Natural killer cell (primary cell): ENCODE results near the gene FBXL7. TPM values are rescaled to one million over a fixed set of nuclear protein-coding genes. Genes with fewer than 3 reads are reported as not detected.

Experiments
- ATAC-seq, 3 donors: fragments of 150-1000 bp in 2 of 3; fragments of 200-7000 bp in 1 of 3; cut with Tn5 transposase; 1 replicate in 1 of 3; 2 replicates in 2 of 3; pipeline ENCODE4 v1.10.0; 2021; ENCODE audit warnings: mild to moderate bottlenecking in 2 of 3, moderate library complexity in 2 of 3
- DNase-seq, 2 donors: peaks; one replicate each; pipeline versions ENCODE4 v3.0.0 to v3.0.0-alpha.2; 2013 to 2021; ENCODE audit warnings: mixed read lengths in 1 of 2
- H3K27ac ChIP-seq: one replicate; pipeline ENCODE4 v1.5.1; 2013; ENCODE audit warnings: mild to moderate bottlenecking, low read length
- H3K27me3 ChIP-seq: one replicate; pipeline ENCODE4 v1.6.1; 2013; ENCODE audit warnings: low read length; ENCODE audit not compliant: control insufficient read depth, insufficient read depth
- H3K36me3 ChIP-seq: one replicate; pipeline ENCODE4 v1.6.1; 2013; ENCODE audit warnings: low read length; ENCODE audit not compliant: control insufficient read depth, insufficient read depth
- H3K4me1 ChIP-seq: one replicate; pipeline ENCODE4 v1.6.1; 2013; ENCODE audit warnings: low read length; ENCODE audit not compliant: control insufficient read depth, insufficient read depth
- H3K4me3 ChIP-seq: one replicate; pipeline ENCODE4 v1.5.1; 2013; ENCODE audit warnings: low read length
- H3K9me3 ChIP-seq: one replicate; pipeline ENCODE4 v1.6.1; 2013; ENCODE audit warnings: low read length; ENCODE audit not compliant: control insufficient read depth, insufficient read depth
- H3K27ac Mint-ChIP-seq, 2 donors: one replicate each; pipeline ENCODE4 v1.8.0; 2022; ENCODE audit warnings: mild to moderate bottlenecking in 2 of 2, mixed read lengths in 2 of 2, moderate library complexity in 1 of 2
- H3K27me3 Mint-ChIP-seq, 2 donors: one replicate each; pipeline ENCODE4 v1.8.0; 2022; ENCODE audit warnings: low read depth in 2 of 2, mixed read lengths in 2 of 2
- H3K36me3 Mint-ChIP-seq: one replicate; pipeline ENCODE4 v1.8.0; 2022; ENCODE audit warnings: mixed read lengths
- H3K4me1 Mint-ChIP-seq, 2 donors: one replicate each; pipeline ENCODE4 v1.8.0; 2022; ENCODE audit warnings: mixed read lengths in 2 of 2
- H3K4me3 Mint-ChIP-seq: one replicate; pipeline ENCODE4 v1.8.0; 2022; ENCODE audit warnings: mild to moderate bottlenecking, moderate library complexity, mixed read lengths
- H3K9me3 Mint-ChIP-seq, 2 donors: one replicate each; pipeline ENCODE4 v1.8.0; 2022; ENCODE audit warnings: mixed read lengths in 2 of 2
- CTCF ChIP-seq: fragments of 200-600 bp; IDR thresholded peaks from one replicate; pipeline ENCODE4 v1.8.0; 2022; ENCODE audit warnings: antibody characterized with exemption
- WGBS: methylation state at CpG from one replicate; pipeline ENCODE4 v1.1.7; 2013; ENCODE audit warnings: missing lambda C conversion rate; ENCODE audit not compliant: insufficient coverage; 5-methylcytosine and 5-hydroxymethylcytosine counted together
- intact Hi-C: fragments of 100-400 bp; cut with micrococcal nuclease; formaldehyde crosslinking; loops from one replicate; pipeline ENCODE4 v1.14.2; 2022
- total RNA-seq, 4 donors: library from RNA; stranded (reverse); fragments of 120-200 nt in 1 of 4; gene quantifications; one replicate each; pipeline versions ENCODE4 v1.2.3 to v1.2.4, GENCODE V29; 2013 to 2022

Gene FBXL7
- total RNA-seq, 3 donors from 2014 or later (not counting 1 experiment from before 2014, with no cell fraction given), result not detected

GRCh38 chr5:15737871-15738664 lies 238.1 kb downstream of the FBXL7 start:
- Mint-ChIP-seq H3K36me3 (peaks cover 7% of the 10 kb centered on the region), H3K4me1 (no peaks in the 10 kb centered on the region), H3K9me3 (peaks cover 23 to 24% of the 10 kb centered on the region in 2 donors), H3K4me3 (no peak overlapping the region), H3K27ac (no peak overlapping the region), H3K27me3 (no peaks in the 10 kb centered on the region)
- no peak for TF ChIP-seq CTCF
- ATAC-seq (no peak), DNase-seq (no peak)
- no peaks in the 10 kb centered on the region for H3K4me1 ChIP-seq
- H3K9me3 ChIP-seq, result no peaks in the 10 kb centered on the region
- 87% methylated on average over 5 of the region's 5 CpGs for WGBS
- no peak overlapping the region for H3K27ac ChIP-seq
- H3K36me3 ChIP-seq, result no peaks in the 10 kb centered on the region
- H3K4me3 ChIP-seq, result no peak overlapping the region
- intact Hi-C loops, result no loop called here
- no peaks in the 10 kb centered on the region for H3K27me3 ChIP-seq

- H3K4me1 Mint-ChIP-seq, result no peaks in the 10 kb centered on the region
- H3K4me3 Mint-ChIP-seq, result no peak overlapping the region
- Histone ChIP-seq H3K4me1 (no peaks in the 10 kb centered on the region), H3K36me3 (no peaks in the 10 kb centered on the region), H3K27me3 (no peaks in the 10 kb centered on the region), H3K4me3 (no peak overlapping the region), H3K27ac (no peak overlapping the region), H3K9me3 (peaks cover 6% of the 10 kb centered on the region)
- intact Hi-C loops, result no loop called here
- peaks cover 7% of the 10 kb centered on the region for H3K36me3 Mint-ChIP-seq
- peaks cover 21 to 24% of the 10 kb centered on the region in 2 donors for H3K9me3 Mint-ChIP-seq
- DNase-seq (no peak), ATAC-seq (no peak)
- no peak overlapping the region for H3K27ac Mint-ChIP-seq
- no peak for TF ChIP-seq CTCF
- no peaks in the 10 kb centered on the region for H3K27me3 Mint-ChIP-seq
Measured at GRCh38 chr5:15740383-15740782, 240.4 kb downstream of the FBXL7 start.

- intact Hi-C loops, result no loop called here
- peaks cover 6% of the 10 kb centered on the region for H3K9me3 ChIP-seq
- H3K27me3 Mint-ChIP-seq, result no peaks in the 10 kb centered on the region
- H3K36me3 Mint-ChIP-seq, result peaks cover 7% of the 10 kb centered on the region
- DNase-seq (no peak), ATAC-seq (no peak)
- no peak overlapping the region for H3K27ac ChIP-seq
- no peak for TF ChIP-seq CTCF
- no peaks in the 10 kb centered on the region for H3K36me3 ChIP-seq
- no peaks in the 10 kb centered on the region for H3K4me1 Mint-ChIP-seq
- WGBS, result 84% methylated on average over 5 of the region's 5 CpGs
- no peak overlapping the region for H3K4me3 ChIP-seq
- H3K27ac Mint-ChIP-seq, result no peak overlapping the region
- no peaks in the 10 kb centered on the region for H3K4me1 ChIP-seq
- H3K9me3 Mint-ChIP-seq, result peaks cover 24 to 25% of the 10 kb centered on the region in 2 donors
- no peaks in the 10 kb centered on the region for H3K27me3 ChIP-seq
- no peak overlapping the region for H3K4me3 Mint-ChIP-seq
Measured at GRCh38 chr5:15741591-15741990, 241.6 kb downstream of the FBXL7 start.

GRCh38 chr5:15746833-15747232 lies 246.9 kb downstream of the FBXL7 start:
- H3K9me3 ChIP-seq, result peaks cover 6% of the 10 kb centered on the region
- Mint-ChIP-seq H3K27ac (no peak overlapping the region), H3K27me3 (no peaks in the 10 kb centered on the region), H3K36me3 (peaks cover 14% of the 10 kb centered on the region), H3K9me3 (peaks cover 14 to 20% of the 10 kb centered on the region in 2 donors), H3K4me1 (no peaks in the 10 kb centered on the region), H3K4me3 (no peak overlapping the region)
- H3K4me3 ChIP-seq, result no peak overlapping the region
- H3K36me3 ChIP-seq, result no peaks in the 10 kb centered on the region
- H3K27me3 ChIP-seq, result no peaks in the 10 kb centered on the region
- ATAC-seq (no peak), DNase-seq (no peak)
- intact Hi-C loops, result no loop called here
- H3K27ac ChIP-seq, result no peak overlapping the region
- no peaks in the 10 kb centered on the region for H3K4me1 ChIP-seq
- no CpG with 5 or more reads among the region's 2 CpGs for WGBS
- TF ChIP-seq CTCF, result no peak
